NCI-H2171 treated with DMSO at 0.1 percent for 48 hours (cell line): Measurements from ENCODE around the gene CORO7.

ENCODE experiments used
- DNase-seq: peaks from one replicate; lab custom pipeline; 2025; lab: John Stamatoyannopoulos, UW

The CORO7 gene

GRCh38 chr16:4383591-4384444 lies 32.6 kb downstream of the CORO7 start:
- DNase-seq: no peak

GRCh38 chr16:4382795-4383357 lies 33.5 kb downstream of the CORO7 start:
- no peak for DNase-seq

- DNase-seq: no peak
Observed at GRCh38 chr16:4381935-4382794, 34.2 kb downstream of the CORO7 start.

- DNase-seq: no peak
Observed at GRCh38 chr16:4381072-4381934, 35.1 kb downstream of the CORO7 start.

GRCh38 chr16:4380119-4381063 lies 36.0 kb downstream of the CORO7 start:
- no peak for DNase-seq

- DNase-seq: peak; percentile 13
Observed at GRCh38 chr16:4378999-4379690, 37.3 kb downstream of the CORO7 start.

GRCh38 chr16:4378161-4378666 lies 38.2 kb downstream of the CORO7 start:
- no peak for DNase-seq

- DNase-seq: no peak
Observed at GRCh38 chr16:4377573-4378154, 38.7 kb downstream of the CORO7 start.

GRCh38 chr16:4376893-4377572 lies 39.4 kb downstream of the CORO7 start:
- no peak for DNase-seq

GRCh38 chr16:4376126-4376892 lies 40.1 kb downstream of the CORO7 start:
- no peak for DNase-seq

- DNase-seq: no peak
Observed at GRCh38 chr16:4375717-4376116, 40.7 kb downstream of the CORO7 start.

- no peak for DNase-seq
Observed at GRCh38 chr16:4373909-4374742, 42.3 kb downstream of the CORO7 start.

- DNase-seq: peak; percentile 38
Observed at GRCh38 chr16:4373356-4373908, 43.0 kb downstream of the CORO7 start.

- DNase-seq: peak; percentile 55
Observed at GRCh38 chr16:4372578-4373355, 43.6 kb downstream of the CORO7 start.

- DNase-seq: no peak
Observed at GRCh38 chr16:4372001-4372577, 44.3 kb downstream of the CORO7 start.
